Parathyroid adenoma (tissue), 2 donors: Measurements from ENCODE around the gene GRID1.

Experiments used
- H2AFZ ChIP-seq: fragments of 300-600 bp; sonication (generic); one replicate; pipeline ENCODE4 v1.7.0; 2017; ENCODE audit warnings: antibody characterized with exemption, mild to moderate bottlenecking
- H3K27ac ChIP-seq: fragments of 300-600 bp; sonication (generic); one replicate; pipeline ENCODE4 v1.7.0; 2017
- H3K27me3 ChIP-seq: fragments of 300-600 bp; sonication (generic); one replicate; pipeline ENCODE4 v1.7.0; 2017; ENCODE audit warnings: low read length; ENCODE audit not compliant: control insufficient read depth, insufficient read depth
- H3K36me3 ChIP-seq: fragments of 300-600 bp; sonication (generic); one replicate; pipeline ENCODE4 v1.7.0; 2017; ENCODE audit warnings: low read length; ENCODE audit not compliant: control insufficient read depth, insufficient read depth
- H3K4me1 ChIP-seq: fragments of 300-600 bp; sonication (generic); one replicate; pipeline ENCODE4 v1.7.0; 2017; ENCODE audit warnings: control low read depth
- H3K4me2 ChIP-seq: fragments of 300-600 bp; sonication (generic); one replicate; pipeline ENCODE4 v1.7.0; 2017; ENCODE audit warnings: low read length
- H3K4me3 ChIP-seq: fragments of 300-600 bp; sonication (generic); one replicate; pipeline ENCODE4 v1.7.0; 2017; ENCODE audit warnings: low read depth, low read length
- H3K79me2 ChIP-seq: fragments of 300-600 bp; sonication (generic); one replicate; pipeline ENCODE4 v1.7.0; 2017; ENCODE audit warnings: control low read depth
- H3K9ac ChIP-seq: fragments of 300-600 bp; sonication (generic); one replicate; pipeline ENCODE4 v1.7.0; 2017; ENCODE audit warnings: mild to moderate bottlenecking
- H3K9me3 ChIP-seq: fragments of 300-600 bp; sonication (generic); one replicate; pipeline ENCODE4 v1.7.0; 2017; ENCODE audit warnings: low read length; ENCODE audit not compliant: control insufficient read depth
- CTCF ChIP-seq: fragments of 300-600 bp; sonication (generic); IDR thresholded peaks from one replicate; pipeline ENCODE4 v1.7.0; 2017; ENCODE audit warnings: antibody characterized with exemption, mild to moderate bottlenecking
- donor health status: primary hyperparathyroidism.

Gene GRID1

GRCh38 chr10:85900487-85900886 lies 466.1 kb downstream of the GRID1 start:
- no peak for TF ChIP-seq CTCF
- no peak overlapping the region for H3K9ac ChIP-seq
- no peak overlapping the region for H3K4me2 ChIP-seq
- H3K4me3 ChIP-seq: no peak overlapping the region
- no peaks in the 10 kb centered on the region for H3K9me3 ChIP-seq
- no peaks in the 10 kb centered on the region for H3K36me3 ChIP-seq
- H3K27me3 ChIP-seq: no peaks in the 10 kb centered on the region
- no peak overlapping the region for H3K27ac ChIP-seq
- no peaks in the 10 kb centered on the region for H3K79me2 ChIP-seq
- no peak overlapping the region for H2AFZ ChIP-seq
- H3K4me1 ChIP-seq: no peaks in the 10 kb centered on the region

- Histone ChIP-seq H3K27ac (no peak overlapping the region), H3K36me3 (no peaks in the 10 kb centered on the region), H3K9me3 (no peaks in the 10 kb centered on the region), H3K9ac (no peak overlapping the region), H3K27me3 (no peaks in the 10 kb centered on the region), H3K4me1 (no peaks in the 10 kb centered on the region), H3K4me3 (no peak overlapping the region), H3K4me2 (no peak overlapping the region), H3K79me2 (no peaks in the 10 kb centered on the region), H2AFZ (no peak overlapping the region)
- TF ChIP-seq CTCF: no peak
These were observed 466.5 kb downstream of the GRID1 start for GRCh38 chr10:85900061-85900460.

- Histone ChIP-seq H3K4me3 (no peak overlapping the region), H3K9ac (no peak overlapping the region), H3K4me2 (no peak overlapping the region), H3K4me1 (no peaks in the 10 kb centered on the region), H3K36me3 (no peaks in the 10 kb centered on the region), H2AFZ (no peak overlapping the region), H3K27me3 (no peaks in the 10 kb centered on the region), H3K27ac (no peak overlapping the region), H3K79me2 (no peaks in the 10 kb centered on the region), H3K9me3 (no peaks in the 10 kb centered on the region)
- TF ChIP-seq CTCF: no peak
These were observed 475.1 kb downstream of the GRID1 start for GRCh38 chr10:85891472-85891871.

GRCh38 chr10:85888559-85888958 lies 478.0 kb downstream of the GRID1 start:
- Histone ChIP-seq H3K4me1 (no peaks in the 10 kb centered on the region), H3K36me3 (no peaks in the 10 kb centered on the region), H3K27ac (no peak overlapping the region), H3K4me2 (no peak overlapping the region), H3K9me3 (no peaks in the 10 kb centered on the region), H3K9ac (no peak overlapping the region), H3K79me2 (no peaks in the 10 kb centered on the region), H3K4me3 (no peak overlapping the region), H3K27me3 (no peaks in the 10 kb centered on the region), H2AFZ (no peak overlapping the region)
- TF ChIP-seq CTCF: no peak

GRCh38 chr10:85888004-85888403 lies 478.6 kb downstream of the GRID1 start:
- Histone ChIP-seq H2AFZ (no peak overlapping the region), H3K79me2 (no peaks in the 10 kb centered on the region), H3K27ac (no peak overlapping the region), H3K9ac (no peak overlapping the region), H3K9me3 (no peaks in the 10 kb centered on the region), H3K36me3 (no peaks in the 10 kb centered on the region), H3K4me3 (no peak overlapping the region), H3K4me2 (no peak overlapping the region), H3K27me3 (no peaks in the 10 kb centered on the region), H3K4me1 (no peaks in the 10 kb centered on the region)
- no peak for TF ChIP-seq CTCF
